Activated T-cell treated with anti-CD3 and anti-CD28 coated beads, Interleukin-2, amount 50 U/mL, for 72 hours (primary cell): ENCODE measurements around the gene USP34. TPM values are rescaled to one million over a fixed set of nuclear protein-coding genes. Genes with fewer than 3 reads are reported as not detected.

Experiments
- ATAC-seq, 2 donors: fragments of 150-1000 bp; cut with Tn5 transposase; replicated peaks in 1 of 2; 2 replicates each; pipeline ENCODE4 v1.10.0; 2021; ENCODE audit warnings: moderate library complexity in 2 of 2, mild to moderate bottlenecking in 1 of 2
- DNase-seq, 2 donors: peaks; one replicate each; pipeline ENCODE4 v3.0.0; 2021 to 2022; ENCODE audit warnings: mixed read lengths in 1 of 2
- H3K27ac Mint-ChIP-seq: one replicate; pipeline ENCODE4 v1.8.0; 2022; ENCODE audit warnings: mild to moderate bottlenecking, moderate library complexity, mixed read lengths
- H3K27me3 Mint-ChIP-seq: one replicate; pipeline ENCODE4 v1.8.0; 2022; ENCODE audit warnings: low read depth, mixed read lengths
- H3K36me3 Mint-ChIP-seq, 2 donors: one replicate each; pipeline ENCODE4 v1.8.0; 2022; ENCODE audit warnings: mixed read lengths in 2 of 2, mild to moderate bottlenecking in 1 of 2; ENCODE audit not compliant: insufficient read depth in 2 of 2
- H3K4me1 Mint-ChIP-seq: one replicate; pipeline ENCODE4 v1.8.0; 2022; ENCODE audit warnings: low read depth, mixed read lengths
- H3K4me3 Mint-ChIP-seq, 2 donors: one replicate each; pipeline ENCODE4 v1.8.0; 2022; ENCODE audit warnings: mild to moderate bottlenecking in 2 of 2, mixed read lengths in 2 of 2, moderate library complexity in 2 of 2
- H3K9me3 Mint-ChIP-seq, 2 donors: one replicate each; pipeline ENCODE4 v1.8.0; 2022; ENCODE audit warnings: mixed read lengths in 2 of 2
- total RNA-seq, 2 donors: library from RNA; stranded (reverse); gene quantifications; one replicate each; pipeline ENCODE4 v1.2.3, GENCODE V29; 2022

Gene USP34
- total RNA-seq, 2 donors from 2014 or later: 100.0 to 104 TPM

DNA sequence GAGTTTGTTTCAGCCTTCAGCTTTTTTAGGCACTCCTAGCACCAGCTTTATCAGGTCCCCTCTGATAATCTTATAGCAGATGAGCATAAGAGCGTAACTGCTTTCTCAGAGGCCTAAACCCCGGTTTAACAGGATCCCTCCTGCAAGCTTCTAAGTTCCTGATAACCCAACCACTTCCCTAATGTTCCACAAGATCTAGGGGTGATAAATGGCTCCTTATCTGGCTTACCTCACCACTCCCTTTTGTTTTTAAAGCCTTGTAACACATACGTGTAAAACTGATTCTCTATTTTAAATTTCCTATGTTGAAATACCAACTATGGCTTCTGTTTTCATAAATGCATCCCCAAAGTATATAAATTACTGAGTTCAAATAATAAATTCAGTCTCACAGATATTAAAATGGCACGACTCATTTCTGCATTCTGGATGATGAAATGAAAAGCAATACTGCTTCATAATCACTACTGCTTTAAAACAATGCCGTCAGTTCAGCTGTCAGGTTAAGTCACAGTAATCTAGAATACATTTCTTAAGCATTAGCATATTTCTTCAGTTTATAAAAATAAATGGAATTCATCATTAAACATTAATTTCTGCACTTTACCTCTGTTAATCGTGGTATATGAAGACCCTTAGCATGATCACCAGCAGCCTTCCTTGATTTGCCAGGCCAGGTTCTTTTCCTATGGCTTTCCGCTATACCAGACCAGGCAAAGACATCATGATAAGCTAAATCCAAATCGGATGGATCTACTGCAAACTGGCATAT, 182.6 kb downstream of the USP34 start:
- no peaks in the 10 kb centered on the region for H3K4me1 Mint-ChIP-seq
- no peak overlapping the region for H3K4me3 Mint-ChIP-seq
- DNase-seq (no peak), ATAC-seq (peak in 1 of 2 donors; percentile 9)
- H3K36me3 Mint-ChIP-seq: peaks cover 4 to 7% of the 10 kb centered on the region in 2 donors
- no peaks in the 10 kb centered on the region for H3K9me3 Mint-ChIP-seq
- H3K27ac Mint-ChIP-seq: peak overlapping the region; percentile 95
- no peaks in the 10 kb centered on the region for H3K27me3 Mint-ChIP-seq

DNA sequence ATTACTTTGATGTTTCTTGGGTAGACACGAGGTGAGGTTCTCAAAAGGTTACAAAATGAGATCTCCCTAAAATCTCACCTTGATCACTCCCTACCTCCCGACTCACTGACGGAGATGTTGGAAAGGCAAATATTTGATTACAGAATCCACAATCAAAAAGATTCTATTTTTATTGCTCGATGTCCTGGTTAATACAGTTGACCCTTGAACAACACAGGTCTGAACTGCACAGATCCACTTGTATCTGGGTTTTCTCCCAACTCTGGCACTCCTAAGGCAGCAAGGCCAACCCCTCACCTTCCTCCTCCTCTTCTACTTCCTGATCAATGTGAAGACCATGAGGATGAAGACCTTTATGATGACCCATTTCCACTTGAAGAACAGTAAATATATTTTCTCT, 183.6 kb downstream of the USP34 start:
- DNase-seq (no peak), ATAC-seq (no peak)
- H3K4me1 Mint-ChIP-seq: no peaks in the 10 kb centered on the region
- peaks cover 4 to 7% of the 10 kb centered on the region in 2 donors for H3K36me3 Mint-ChIP-seq
- H3K4me3 Mint-ChIP-seq: no peak overlapping the region
- H3K9me3 Mint-ChIP-seq: no peaks in the 10 kb centered on the region
- H3K27me3 Mint-ChIP-seq: no peaks in the 10 kb centered on the region
- no peak overlapping the region for H3K27ac Mint-ChIP-seq

GRCh38 chr2:61283443-61284160, 187.3 kb downstream of the USP34 start:
- DNase-seq: no peak
- Mint-ChIP-seq H3K27ac (no peak overlapping the region), H3K9me3 (no peaks in the 10 kb centered on the region), H3K4me3 (no peak overlapping the region), H3K27me3 (no peaks in the 10 kb centered on the region), H3K4me1 (no peaks in the 10 kb centered on the region), H3K36me3 (peaks cover 5 to 7% of the 10 kb centered on the region in 2 donors)
- no peak for ATAC-seq

DNA sequence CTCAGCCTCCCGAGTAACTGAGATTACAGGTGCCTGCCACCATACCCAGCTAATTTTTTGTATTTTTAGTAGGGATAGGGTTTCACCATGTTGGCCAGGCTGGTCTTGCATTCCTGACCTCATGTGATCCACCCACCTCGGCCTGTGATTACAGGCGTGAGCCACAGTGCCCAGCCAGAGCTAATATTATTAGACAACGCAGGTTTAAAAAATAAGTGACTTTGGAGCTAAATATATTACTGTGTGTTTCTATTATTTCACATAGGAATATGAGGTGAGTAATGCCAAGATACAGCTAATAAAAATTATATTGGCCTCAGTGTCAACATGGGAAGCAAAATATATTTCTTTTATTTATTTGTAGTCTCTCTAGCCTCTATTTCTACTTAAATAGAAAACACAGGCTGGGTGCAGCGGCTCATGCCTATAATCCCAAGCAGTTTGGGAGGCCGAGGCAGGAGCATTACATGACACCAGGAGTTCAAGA, 188.7 kb downstream of the USP34 start:
- Mint-ChIP-seq H3K36me3 (peaks cover 6 to 13% of the 10 kb centered on the region in 2 donors), H3K27ac (no peak overlapping the region), H3K4me3 (no peak overlapping the region), H3K9me3 (no peaks in the 10 kb centered on the region), H3K4me1 (no peaks in the 10 kb centered on the region), H3K27me3 (no peaks in the 10 kb centered on the region)
- DNase-seq (no peak), ATAC-seq (no peak)

DNA sequence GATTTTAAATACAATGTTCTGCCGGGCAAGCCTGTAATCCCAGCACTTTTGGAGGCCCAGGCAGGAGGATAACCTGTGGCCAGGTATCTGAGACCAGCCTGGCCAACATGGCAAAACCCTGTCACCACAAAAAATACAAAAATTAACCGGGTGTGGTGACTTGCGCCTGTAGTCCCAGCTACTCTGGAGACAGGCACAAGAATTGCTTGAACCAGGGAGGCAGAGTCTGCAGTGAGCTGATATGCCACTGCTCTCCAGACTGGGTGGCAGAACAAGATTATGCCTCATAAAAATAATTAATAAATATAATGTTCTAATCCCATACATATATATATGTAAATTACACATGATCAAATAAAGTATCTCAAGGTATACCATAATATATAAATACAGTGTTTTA, 189.6 kb downstream of the USP34 start:
- Mint-ChIP-seq H3K36me3 (peaks cover 6 to 17% of the 10 kb centered on the region in 2 donors), H3K4me1 (no peaks in the 10 kb centered on the region), H3K4me3 (no peak overlapping the region), H3K27me3 (no peaks in the 10 kb centered on the region), H3K27ac (no peak overlapping the region), H3K9me3 (no peaks in the 10 kb centered on the region)
- DNase-seq: no peak
- no peak for ATAC-seq

GRCh38 chr2:61277756-61278155, 193.1 kb downstream of the USP34 start:
- Mint-ChIP-seq H3K4me3 (no peak overlapping the region), H3K27ac (peak overlapping the region; percentile 81), H3K36me3 (peaks cover 3 to 20% of the 10 kb centered on the region in 2 donors), H3K4me1 (no peaks in the 10 kb centered on the region), H3K27me3 (no peaks in the 10 kb centered on the region), H3K9me3 (no peaks in the 10 kb centered on the region)
- ATAC-seq: no peak
- DNase-seq: no peak

DNA sequence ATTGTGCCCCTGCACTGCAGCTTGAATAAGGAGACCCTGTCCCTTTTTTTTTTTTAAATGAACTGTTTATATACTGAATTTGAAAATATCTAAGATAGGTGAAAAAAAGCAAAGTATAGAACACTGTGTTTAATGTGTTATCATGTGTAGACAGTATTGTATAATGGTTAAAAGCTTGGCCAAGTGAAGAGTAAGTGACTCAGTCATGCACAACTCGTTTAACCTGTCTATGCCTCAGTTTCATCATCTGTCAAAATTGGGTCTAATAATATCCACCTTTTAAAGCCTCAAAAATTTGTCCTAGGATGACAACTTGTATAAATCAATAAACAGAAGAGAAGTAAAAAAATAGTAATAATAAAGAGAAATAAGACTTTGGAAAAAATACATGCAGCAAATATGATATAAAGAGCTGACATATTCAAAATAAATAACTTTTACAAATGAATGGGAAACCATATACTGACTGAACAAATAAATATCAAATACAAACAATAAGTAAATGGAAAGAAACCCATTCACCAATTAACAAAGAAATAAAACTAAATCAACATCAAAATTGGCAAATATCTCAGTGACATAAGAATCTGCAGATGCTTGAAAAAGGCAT, 195.2 kb downstream of the USP34 start:
- no peak overlapping the region for H3K4me3 Mint-ChIP-seq
- no peak for ATAC-seq
- no peak for DNase-seq
- H3K9me3 Mint-ChIP-seq: no peaks in the 10 kb centered on the region
- no peak overlapping the region for H3K27ac Mint-ChIP-seq
- peaks cover 5 to 22% of the 10 kb centered on the region in 2 donors for H3K36me3 Mint-ChIP-seq
- no peaks in the 10 kb centered on the region for H3K4me1 Mint-ChIP-seq
- no peaks in the 10 kb centered on the region for H3K27me3 Mint-ChIP-seq

DNA sequence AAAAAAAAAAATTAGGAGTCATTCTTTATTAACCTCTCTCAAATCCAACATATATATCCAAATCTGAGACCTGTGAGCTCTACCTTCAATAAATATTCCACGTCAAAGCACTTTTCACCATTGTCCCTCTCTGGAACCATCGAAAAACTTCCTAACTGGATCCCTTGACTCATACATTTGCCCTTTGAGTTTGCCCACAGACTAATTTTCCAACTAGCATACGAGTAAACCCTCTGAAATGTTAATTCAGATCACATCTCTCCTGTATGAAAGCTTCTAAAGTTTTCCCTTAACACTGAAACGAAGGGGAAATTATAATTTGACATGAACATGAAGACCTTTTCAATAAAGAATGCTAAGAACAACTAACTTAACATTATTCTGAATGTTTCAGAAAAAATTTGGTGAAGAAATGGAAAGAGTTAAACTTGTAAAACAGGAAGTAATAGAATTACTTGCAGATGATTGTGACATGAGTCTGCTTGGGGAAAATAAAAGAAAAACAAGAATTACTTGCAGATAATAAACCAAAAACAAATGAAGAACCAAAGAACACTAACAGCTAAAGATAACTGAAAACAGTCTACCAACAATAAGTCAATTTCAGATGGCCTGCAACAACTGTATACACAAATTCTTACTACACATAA, 198.3 kb downstream of the USP34 start:
- H3K9me3 Mint-ChIP-seq: no peaks in the 10 kb centered on the region
- H3K27me3 Mint-ChIP-seq: no peaks in the 10 kb centered on the region
- no peak overlapping the region for H3K4me3 Mint-ChIP-seq
- H3K27ac Mint-ChIP-seq: peak overlapping the region; percentile 63
- ATAC-seq (no peak), DNase-seq (no peak)
- no peaks in the 10 kb centered on the region for H3K4me1 Mint-ChIP-seq
- H3K36me3 Mint-ChIP-seq: peaks cover 2 to 11% of the 10 kb centered on the region in 2 donors

GRCh38 chr2:61268249-61268648, 202.6 kb downstream of the USP34 start:
- no peak overlapping the region for H3K27ac Mint-ChIP-seq
- H3K27me3 Mint-ChIP-seq: no peaks in the 10 kb centered on the region
- no peak for DNase-seq
- peaks cover 8% of the 10 kb centered on the region for H3K4me1 Mint-ChIP-seq
- H3K9me3 Mint-ChIP-seq: no peaks in the 10 kb centered on the region
- ATAC-seq: no peak
- peaks cover 2 to 4% of the 10 kb centered on the region in 2 donors for H3K36me3 Mint-ChIP-seq
- no peak overlapping the region for H3K4me3 Mint-ChIP-seq

GRCh38 chr2:61266632-61267505, 204.0 kb downstream of the USP34 start:
- peaks cover 0 to 8% of the 10 kb centered on the region in 2 donors for H3K36me3 Mint-ChIP-seq
- DNase-seq: no peak
- ATAC-seq: no peak
- H3K27ac Mint-ChIP-seq: no peak overlapping the region
- H3K4me3 Mint-ChIP-seq: no peak overlapping the region
- H3K4me1 Mint-ChIP-seq: peaks cover 8% of the 10 kb centered on the region
- no peaks in the 10 kb centered on the region for H3K9me3 Mint-ChIP-seq
- no peaks in the 10 kb centered on the region for H3K27me3 Mint-ChIP-seq

- no peak overlapping the region for H3K4me3 Mint-ChIP-seq
- H3K36me3 Mint-ChIP-seq: peaks cover 0 to 8% of the 10 kb centered on the region in 2 donors
- ATAC-seq: peak; percentile 29 to 72
- peak overlapping the region; percentile 88 for H3K27ac Mint-ChIP-seq
- H3K4me1 Mint-ChIP-seq: peaks cover 8% of the 10 kb centered on the region
- no peaks in the 10 kb centered on the region for H3K27me3 Mint-ChIP-seq
- DNase-seq: no peak
- no peaks in the 10 kb centered on the region for H3K9me3 Mint-ChIP-seq
Observed at GRCh38 chr2:61263830-61264229, 207.1 kb downstream of the USP34 start.

- Mint-ChIP-seq H3K27ac (peak overlapping the region; percentile 42), H3K4me3 (no peak overlapping the region), H3K9me3 (no peaks in the 10 kb centered on the region), H3K4me1 (peaks cover 8% of the 10 kb centered on the region), H3K27me3 (no peaks in the 10 kb centered on the region), H3K36me3 (peaks cover 0 to 12% of the 10 kb centered on the region in 2 donors)
- ATAC-seq (no peak), DNase-seq (no peak)
Observed at GRCh38 chr2:61262699-61263098, 208.2 kb downstream of the USP34 start.
